OCI-M2 (cell line): ENCODE data around the gene TMEM87B.
"Not testable (repeated sequence)": the region's sequence is repeated elsewhere in the genome, so short reads cannot be mapped to it uniquely, and the experiment has no call there.

Experiments
- DNase-seq: peaks from one replicate; lab custom pipeline; 2025; ENCODE audit not compliant: unreplicated experiment; lab: John Stamatoyannopoulos, UW

Gene TMEM87B

DNA sequence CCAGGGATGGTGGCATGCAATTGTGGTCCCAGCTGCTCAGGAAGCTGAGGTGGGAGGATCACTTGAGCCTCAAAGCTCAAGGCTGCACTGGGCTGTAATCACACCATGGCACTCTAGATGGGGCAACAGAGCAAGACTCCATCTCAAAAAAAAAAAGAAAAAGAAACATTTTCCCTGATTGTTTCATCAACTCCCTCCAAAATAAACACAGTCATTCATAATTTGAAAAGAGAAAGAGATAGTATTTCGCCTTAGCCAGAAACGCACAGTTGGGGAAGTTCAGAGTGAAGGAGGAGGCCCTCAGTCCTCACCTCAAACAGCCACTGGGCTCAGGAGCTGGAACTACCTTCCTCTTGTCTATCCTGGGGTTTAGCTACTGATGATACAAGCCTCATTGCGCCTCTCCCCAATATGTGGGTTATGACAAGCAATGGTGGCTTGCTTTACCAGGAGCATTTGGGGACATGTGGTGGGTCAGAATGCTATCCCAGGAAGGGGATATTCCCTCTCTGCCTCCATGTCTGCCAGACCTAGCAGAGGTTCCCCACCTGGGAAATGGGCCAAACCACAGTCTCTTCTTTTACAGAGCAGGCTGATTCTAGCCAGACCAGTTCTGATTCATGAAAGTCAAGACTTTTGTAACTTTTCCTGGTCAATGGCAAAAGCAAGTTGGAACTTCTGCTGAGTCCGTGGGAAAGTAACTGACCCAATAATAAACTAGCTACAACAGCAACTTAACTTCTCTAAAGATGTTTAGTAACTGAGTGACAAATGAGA is 22.2 kb upstream of the TMEM87B start:
- DNase-seq, result no peak

GRCh38 chr2:112033600-112033999 is 21.5 kb upstream of the TMEM87B start:
- no peak for DNase-seq

- no peak for DNase-seq
These were observed 20.1 kb upstream of the TMEM87B start for GRCh38 chr2:112034924-112035323.

DNA sequence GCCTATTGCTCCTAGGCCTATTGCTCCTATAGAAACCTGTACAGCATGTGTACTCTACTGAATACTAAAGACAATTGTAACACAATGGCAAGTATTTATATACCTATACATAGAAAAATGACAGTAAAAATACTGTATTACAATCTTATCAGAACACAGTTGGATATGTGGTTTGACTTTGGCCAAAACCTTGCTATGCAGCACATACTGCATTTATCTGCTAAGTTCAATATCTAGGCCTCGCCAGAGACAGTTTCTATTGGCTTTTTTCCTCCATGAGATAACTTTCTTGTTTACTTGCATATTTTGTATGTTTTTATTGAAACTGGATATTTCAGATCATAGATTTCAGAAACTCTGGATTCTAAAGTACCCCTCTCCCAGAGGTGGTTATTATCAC is 19.3 kb upstream of the TMEM87B start:
- DNase-seq, result peak; percentile 14

DNA sequence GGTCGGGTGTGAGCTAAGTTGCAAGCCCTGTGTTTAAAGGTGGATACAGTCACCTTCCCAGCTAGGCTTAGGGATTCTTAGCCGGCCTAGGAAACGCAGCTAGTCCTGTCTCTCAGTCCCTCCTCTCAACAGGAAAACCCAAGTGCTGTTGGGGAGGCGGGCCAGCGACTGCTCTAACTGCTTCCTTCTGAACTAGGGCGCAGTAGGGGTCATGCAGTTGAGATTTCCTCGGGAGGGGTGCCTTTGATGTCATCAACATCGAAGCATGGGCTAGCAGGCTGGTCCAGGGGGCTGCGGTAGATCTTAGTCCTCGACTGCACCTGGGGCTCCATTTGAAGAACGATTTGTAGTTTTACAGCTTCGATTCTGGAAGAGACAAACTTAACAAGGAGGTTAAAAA is 15.5 kb upstream of the TMEM87B start:
- DNase-seq, result not testable (repeated sequence)

- DNase-seq, result not testable (repeated sequence)
These were observed 15.0 kb upstream of the TMEM87B start for GRCh38 chr2:112040066-112040465.

DNA sequence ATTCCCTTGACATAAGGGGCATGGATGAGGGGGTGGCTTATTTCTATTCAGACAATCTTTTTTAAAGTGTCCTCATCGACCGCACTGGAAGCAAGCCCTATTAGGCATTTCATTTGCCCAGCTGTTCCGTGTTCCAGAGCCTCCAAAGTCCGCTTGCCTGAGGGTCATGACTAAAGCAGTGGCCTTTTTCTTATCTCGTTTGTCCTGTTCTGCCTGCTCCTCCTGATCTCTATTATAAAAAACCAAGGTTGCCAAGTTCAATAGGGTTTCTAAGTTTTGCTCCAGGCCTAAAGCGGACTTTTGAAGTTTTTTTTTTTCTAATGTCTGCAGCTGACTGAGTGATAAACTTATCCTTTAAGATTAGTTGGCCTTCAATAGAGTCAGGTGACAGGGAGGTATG is 13.6 kb upstream of the TMEM87B start:
- not testable (repeated sequence) for DNase-seq

DNA sequence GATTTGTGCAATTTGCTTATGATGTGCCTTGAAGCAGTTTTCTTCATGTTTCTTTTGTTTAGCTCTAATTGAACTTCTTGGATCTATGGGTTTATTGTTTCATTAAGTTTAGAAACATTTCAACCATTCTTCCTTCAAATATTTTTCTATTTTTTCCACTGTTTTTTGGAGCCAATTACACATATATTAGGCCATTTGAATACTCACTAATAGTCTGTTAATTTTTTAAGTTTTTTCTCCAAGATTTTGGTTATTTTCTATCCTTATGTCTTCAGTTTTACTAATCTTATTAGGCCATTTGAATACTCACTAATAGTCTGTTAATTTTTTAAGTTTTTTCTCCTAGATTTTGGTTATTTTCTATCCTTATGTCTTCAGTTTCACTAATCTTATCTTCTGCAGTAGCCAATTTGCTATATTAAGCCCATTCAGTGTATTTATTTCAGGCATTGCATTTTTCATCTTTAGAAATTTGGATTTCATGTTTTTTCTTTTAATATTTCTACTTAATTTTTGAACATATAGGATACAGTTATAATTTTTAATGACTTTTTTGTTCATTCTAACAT is 9.5 kb upstream of the TMEM87B start:
- no peak for DNase-seq

DNA sequence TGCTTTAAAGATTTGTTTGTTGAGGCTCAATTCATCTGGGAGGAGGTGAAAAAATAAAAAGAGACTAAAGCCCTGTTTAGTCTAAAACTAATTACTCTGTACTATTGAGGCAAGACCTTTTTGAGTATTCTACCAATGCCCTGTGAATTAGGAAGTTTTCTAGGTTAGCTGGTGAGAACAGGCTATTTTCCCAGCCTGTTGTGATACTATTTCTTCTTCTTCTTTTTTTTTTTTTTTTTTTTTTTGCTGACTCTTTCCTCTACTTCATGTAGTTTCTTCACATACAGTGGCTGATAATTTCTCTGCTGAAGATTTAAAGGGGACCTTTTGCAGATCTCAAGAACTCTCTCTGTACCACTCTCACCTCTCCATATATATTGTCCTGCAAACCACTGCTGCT is 8.8 kb upstream of the TMEM87B start:
- no peak for DNase-seq

GRCh38 chr2:112047537-112048235 is 7.4 kb upstream of the TMEM87B start:
- DNase-seq, result no peak

DNA sequence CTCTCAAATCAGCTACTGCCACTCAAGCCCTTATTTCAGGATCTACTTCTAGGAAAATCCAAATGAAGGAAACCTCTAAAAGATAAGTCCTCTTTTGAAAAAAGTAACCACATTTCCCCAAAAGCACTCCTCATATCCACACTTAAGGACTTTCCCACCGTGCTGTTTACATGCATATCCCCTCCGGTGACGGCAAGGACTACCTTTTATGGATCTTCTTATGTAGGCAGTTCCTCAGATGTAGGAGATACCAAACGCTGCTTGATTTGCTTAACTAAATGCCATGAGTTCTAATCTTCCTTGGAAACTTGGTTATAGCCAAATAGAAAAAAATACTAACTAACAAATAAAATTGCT is 6.9 kb upstream of the TMEM87B start:
- DNase-seq, result no peak

DNA sequence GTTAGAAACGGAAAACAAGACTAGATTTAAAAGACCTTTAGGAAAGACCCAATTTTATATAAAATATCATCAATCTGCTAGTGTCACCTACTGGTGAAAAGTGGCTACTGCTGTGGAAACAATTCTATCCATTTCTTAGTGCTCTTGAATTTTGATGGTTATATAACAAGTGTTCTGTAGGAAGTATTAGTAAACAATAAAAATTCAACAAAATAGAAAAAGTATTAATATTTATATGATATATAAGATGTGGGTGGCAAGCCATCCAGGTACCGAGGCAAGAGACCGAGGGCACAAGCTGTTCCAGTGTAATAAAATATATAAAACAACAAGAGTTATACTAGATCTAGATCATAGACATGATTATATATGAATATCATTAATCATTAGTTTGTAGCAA is 6.2 kb upstream of the TMEM87B start:
- DNase-seq, result no peak

DNA sequence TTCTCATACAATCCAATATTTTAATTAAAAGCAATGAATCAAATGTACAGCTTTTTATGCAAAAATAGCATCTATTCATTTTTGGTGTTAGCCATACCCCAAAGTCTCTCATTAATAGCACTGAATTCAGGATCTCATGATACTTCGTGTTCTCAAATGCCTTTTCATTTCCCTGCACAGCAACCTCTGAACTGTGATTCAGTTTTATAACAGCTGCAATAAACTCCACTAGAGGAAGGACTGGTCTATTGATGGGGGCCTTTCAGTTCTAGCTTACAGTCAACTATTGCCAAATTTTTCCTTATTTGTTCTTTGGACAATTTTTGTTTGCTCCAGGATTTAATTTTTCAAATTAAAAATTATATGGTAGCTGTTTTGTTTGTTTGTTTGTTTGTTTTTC is 4.8 kb upstream of the TMEM87B start:
- DNase-seq, result no peak

GRCh38 chr2:112053917-112054846 is 887 bp upstream of the TMEM87B start:
- DNase-seq, result peak; percentile 63

DNA sequence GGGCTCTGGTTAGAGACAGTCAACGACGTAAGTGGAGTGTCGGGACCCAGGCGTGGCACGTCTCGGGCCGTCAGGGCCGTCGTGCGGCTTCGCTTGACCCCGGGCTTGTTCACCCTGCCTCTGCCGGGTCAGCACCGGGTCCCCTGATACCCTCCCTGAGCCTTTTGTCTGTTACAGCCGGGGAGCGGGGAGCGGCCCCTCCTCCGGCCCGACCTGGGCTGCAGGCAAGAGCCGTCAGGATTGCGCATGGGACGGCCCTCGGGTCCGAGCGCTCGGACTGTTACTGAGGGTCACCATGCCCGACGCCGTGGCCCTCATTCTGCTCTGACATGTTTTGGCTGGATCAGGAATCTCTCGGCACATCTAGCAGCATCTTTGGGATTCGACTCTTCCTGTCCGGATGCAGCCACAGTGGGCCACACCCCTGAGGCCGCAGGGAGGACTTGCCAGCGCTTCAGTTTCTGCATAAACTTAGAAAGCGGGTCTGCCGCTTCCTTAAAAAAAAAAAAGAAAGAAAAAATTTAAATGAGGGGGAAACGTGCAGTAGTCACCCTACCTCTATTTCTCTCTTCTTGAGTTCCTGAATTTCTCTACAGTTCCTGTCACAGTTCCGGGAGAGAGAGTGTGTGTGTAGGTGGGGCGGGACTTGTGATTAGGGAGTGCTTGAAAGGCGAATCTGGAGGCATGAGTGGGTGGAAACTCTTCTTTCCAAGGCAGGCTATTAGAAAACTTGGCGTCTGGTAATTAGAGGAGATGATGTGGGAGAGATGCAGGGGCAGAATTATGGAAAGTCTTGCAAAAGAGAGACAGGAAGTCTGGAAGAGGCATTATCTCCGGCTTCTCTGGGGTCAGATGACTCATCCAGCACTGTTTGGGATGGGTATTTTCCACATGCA is 909 bp downstream of the TMEM87B start:
- peak; percentile 10 for DNase-seq

DNA sequence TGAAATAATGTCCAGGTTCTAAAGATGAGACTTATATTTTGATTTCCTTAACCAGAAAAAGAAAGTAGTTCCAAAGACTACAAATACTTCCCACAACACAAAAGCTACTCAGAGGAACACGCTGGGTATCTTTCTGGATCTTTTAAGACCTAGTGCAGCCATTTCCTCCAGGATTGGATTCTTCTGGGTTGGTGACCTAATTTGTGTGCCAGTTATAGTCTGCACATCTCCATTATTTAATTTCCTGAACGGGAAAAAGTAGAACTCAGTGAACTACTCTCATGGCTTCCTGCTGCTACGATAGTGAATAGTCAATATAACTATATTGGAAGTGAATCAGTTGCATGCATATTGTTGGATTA is 1.5 kb downstream of the TMEM87B start:
- DNase-seq, result no peak

- no peak for DNase-seq
These were observed 4.6 kb downstream of the TMEM87B start for GRCh38 chr2:112059671-112060070.

- DNase-seq, result no peak
These were observed 6.2 kb downstream of the TMEM87B start for GRCh38 chr2:112061299-112061698.

DNA sequence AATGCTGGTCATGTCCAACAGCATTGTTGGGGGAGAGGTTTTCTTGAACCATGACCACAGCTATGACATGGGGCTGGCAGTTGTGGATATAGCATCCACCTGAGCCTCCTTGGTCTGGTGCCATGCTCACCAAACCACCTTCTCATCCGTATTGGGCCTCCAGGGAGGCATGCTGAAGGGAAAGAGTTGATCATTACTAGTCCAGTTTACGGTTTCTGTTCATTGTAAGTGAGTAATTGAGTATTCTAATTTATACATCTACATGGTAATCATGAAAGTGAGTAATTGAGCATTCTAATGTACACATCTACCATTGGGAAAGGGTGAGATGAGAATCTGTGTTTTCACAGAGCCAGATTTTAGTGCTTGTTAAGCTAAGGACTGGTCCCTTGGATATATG is 6.8 kb downstream of the TMEM87B start:
- DNase-seq, result no peak

- DNase-seq, result no peak
These were observed 7.8 kb downstream of the TMEM87B start for GRCh38 chr2:112062894-112063293.
